Tibial nerve (tissue), 4 donors: ENCODE results near the gene TBX1. TPM values are rescaled to one million over a fixed set of nuclear protein-coding genes. Genes with fewer than 3 reads are reported as not detected.
"Not testable (repeated sequence)": the region's sequence is repeated elsewhere in the genome, so short reads cannot be mapped to it uniquely, and the experiment has no call there.

Experiments
- DNase-seq, 2 donors: peaks; one replicate each; pipeline ENCODE4 v3.0.0-alpha.2; 2019; ENCODE audit warnings: low spot score in 2 of 2
- H3K27ac ChIP-seq, 4 donors: fragments of 200-600 bp; sonication (generic) in 3 of 4; one replicate each; pipeline ENCODE4 v1.5.1; 2017 to 2019; ENCODE audit warnings: mild to moderate bottlenecking in 1 of 4
- H3K27me3 ChIP-seq, 2 donors: fragments of 200-600 bp; sonication (generic) in 1 of 2; one replicate each; pipeline versions ENCODE4 v1.5.1 to v1.6.0; 2017 to 2019
- H3K36me3 ChIP-seq, 3 donors: fragments of 200-600 bp; sonication (generic); one replicate each; pipeline ENCODE4 v1.5.1; 2018 to 2019
- H3K4me1 ChIP-seq, 4 donors: fragments of 200-600 bp; sonication (generic) in 3 of 4; one replicate each; pipeline ENCODE4 v1.5.1; 2017 to 2019
- H3K4me3 ChIP-seq, 4 donors: fragments of 200-600 bp; sonication (generic) in 3 of 4; one replicate each; pipeline ENCODE4 v1.5.1; 2017 to 2019; ENCODE audit warnings: mild to moderate bottlenecking in 1 of 4, moderate library complexity in 1 of 4
- H3K9me3 ChIP-seq, 4 donors: fragments of 200-600 bp; sonication (generic) in 3 of 4; one replicate each; pipeline ENCODE4 v1.5.1; 2017 to 2019
- EP300 ChIP-seq, 2 donors: sonication (generic); formaldehyde crosslinking; IDR thresholded peaks; one replicate each; pipeline ENCODE4 v1.6.1; 2017; ENCODE audit warnings: antibody characterized with exemption in 2 of 2, mild to moderate bottlenecking in 1 of 2
- POLR2A ChIP-seq, 2 donors: fragments of 450-650 bp; IDR thresholded peaks; one replicate each; pipeline ENCODE4 v1.6.1; 2017; ENCODE audit warnings: antibody characterized with exemption in 2 of 2, mild to moderate bottlenecking in 2 of 2, moderate library complexity in 2 of 2
- WGBS, 2 donors: methylation state at CpG; one replicate each; pipeline ENCODE4 v1.1.5; 2018; 5-methylcytosine and 5-hydroxymethylcytosine counted together
- total RNA-seq, 4 donors: library from RNA; depleted of rRNA; stranded (reverse); fragments of >200 nt; gene quantifications; one replicate each; pipeline ENCODE4 v1.1.0, GENCODE V29; 2016
- TF ChIP-seq, protein P1 (sequence below), 5 experiments: fragments of 200-600 bp in 3 of 5; fragments of 450-650 bp in 2 of 5; sonication (generic) in 3 of 5; IDR thresholded peaks; one replicate each; pipeline ENCODE4 v1.5.1; 2016 to 2019; ENCODE audit warnings: antibody characterized with exemption in 5 of 5, mild to moderate bottlenecking in 3 of 5, moderate library complexity in 2 of 5

TBX1 gene
- total RNA-seq, 4 donors from 2014 or later, result 0.42 to 3.6 (median 2.6) TPM

DNA sequence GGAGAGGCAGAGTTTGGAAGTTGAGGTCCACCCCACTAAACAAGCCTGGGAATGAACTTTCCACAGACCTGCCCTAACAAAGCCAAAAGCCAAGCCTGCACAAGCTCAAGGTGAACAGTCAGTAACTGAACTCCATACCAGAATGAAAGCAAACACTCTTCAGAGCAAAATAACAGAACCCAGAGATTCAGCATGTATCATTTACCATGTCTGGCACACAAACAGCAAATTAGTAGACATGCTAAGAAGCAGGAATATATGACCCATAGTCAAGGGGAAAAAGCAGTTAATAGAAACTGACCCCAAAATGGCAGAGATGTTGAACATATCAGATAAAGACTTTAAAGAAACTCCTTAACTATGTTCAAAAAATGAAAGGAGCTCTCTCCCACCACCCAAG, 31.3 kb downstream of the TBX1 start:
- Histone ChIP-seq H3K27me3 (no peaks in the 10 kb centered on the region), H3K27ac (no peak overlapping the region), H3K4me1 (peaks cover 0 to 3% (median 1%) of the 10 kb centered on the region in 4 donors), H3K36me3 (peaks cover 0 to 57% (median 0%) of the 10 kb centered on the region in 3 donors), H3K4me3 (no peak overlapping the region), H3K9me3 (peaks cover 0 to 34% (median 0%) of the 10 kb centered on the region in 4 donors)
- DNase-seq, result no peak
- TF ChIP-seq, protein P1, sequence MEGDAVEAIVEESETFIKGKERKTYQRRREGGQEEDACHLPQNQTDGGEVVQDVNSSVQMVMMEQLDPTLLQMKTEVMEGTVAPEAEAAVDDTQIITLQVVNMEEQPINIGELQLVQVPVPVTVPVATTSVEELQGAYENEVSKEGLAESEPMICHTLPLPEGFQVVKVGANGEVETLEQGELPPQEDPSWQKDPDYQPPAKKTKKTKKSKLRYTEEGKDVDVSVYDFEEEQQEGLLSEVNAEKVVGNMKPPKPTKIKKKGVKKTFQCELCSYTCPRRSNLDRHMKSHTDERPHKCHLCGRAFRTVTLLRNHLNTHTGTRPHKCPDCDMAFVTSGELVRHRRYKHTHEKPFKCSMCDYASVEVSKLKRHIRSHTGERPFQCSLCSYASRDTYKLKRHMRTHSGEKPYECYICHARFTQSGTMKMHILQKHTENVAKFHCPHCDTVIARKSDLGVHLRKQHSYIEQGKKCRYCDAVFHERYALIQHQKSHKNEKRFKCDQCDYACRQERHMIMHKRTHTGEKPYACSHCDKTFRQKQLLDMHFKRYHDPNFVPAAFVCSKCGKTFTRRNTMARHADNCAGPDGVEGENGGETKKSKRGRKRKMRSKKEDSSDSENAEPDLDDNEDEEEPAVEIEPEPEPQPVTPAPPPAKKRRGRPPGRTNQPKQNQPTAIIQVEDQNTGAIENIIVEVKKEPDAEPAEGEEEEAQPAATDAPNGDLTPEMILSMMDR (IDR thresholded peaks at IDR 0.05), result no peak
- TF ChIP-seq POLR2A (IDR thresholded peaks at IDR 0.05) (no peak), EP300 (IDR thresholded peaks at IDR 0.05) (no peak)

DNA sequence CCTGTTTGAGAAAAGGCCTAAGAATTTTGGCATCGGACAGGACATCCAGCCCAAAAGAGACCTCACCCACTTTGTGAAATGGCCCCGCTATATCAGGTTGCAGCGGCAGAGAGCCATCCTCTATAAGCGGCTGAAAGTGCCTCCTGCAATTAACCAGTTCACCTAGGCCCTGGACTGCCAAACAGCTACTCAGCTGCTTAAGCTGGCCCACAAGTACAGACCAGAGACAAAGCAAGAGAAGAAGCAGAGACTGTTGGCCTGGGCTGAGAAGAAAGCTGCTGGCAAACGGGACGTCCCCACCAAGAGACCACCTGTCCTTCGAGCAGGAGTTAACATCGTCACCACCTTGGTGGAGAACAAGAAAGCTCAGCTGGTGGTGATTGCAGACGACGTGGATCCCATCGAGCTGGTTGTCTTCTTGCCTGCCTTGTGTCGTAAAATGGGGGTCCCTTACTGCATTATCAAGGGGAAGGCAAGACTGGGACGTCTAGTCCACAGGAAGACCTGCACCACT, 31.9 kb downstream of the TBX1 start:
- 90 to 95% methylated on average over 13 of the region's 13 CpGs for WGBS, 2 donors
- H3K36me3 ChIP-seq, result peaks cover 0 to 51% (median 0%) of the 10 kb centered on the region in 3 donors
- H3K27me3 ChIP-seq, H3K4me3 ChIP-seq, H3K4me1 ChIP-seq, H3K27ac ChIP-seq, DNase-seq: not testable (repeated sequence)
- H3K9me3 ChIP-seq, result peaks cover 0 to 34% (median 0%) of the 10 kb centered on the region in 4 donors

DNA sequence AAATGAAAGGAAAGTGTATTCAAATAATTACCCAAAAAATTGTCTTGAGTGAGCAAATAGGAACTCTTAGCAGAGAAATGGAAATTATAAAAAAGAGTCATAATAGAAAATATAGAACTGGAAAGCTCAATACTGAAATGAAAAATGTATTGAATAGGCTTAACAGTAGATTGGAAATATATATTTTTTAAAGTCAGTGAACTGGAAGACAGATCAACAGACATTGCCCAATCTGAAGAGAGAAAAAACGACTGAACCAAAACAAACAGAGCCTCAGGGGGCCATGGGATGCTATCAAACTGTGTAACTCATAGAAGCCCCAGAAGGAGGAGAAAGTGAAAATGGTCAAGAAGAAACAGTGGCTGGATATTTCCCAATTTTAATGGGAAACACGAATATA, 32.6 kb downstream of the TBX1 start:
- no peak for TF ChIP-seq POLR2A (IDR thresholded peaks at IDR 0.05)
- TF ChIP-seq, protein P1 (IDR thresholded peaks at IDR 0.05), result no peak
- no peak for TF ChIP-seq EP300 (IDR thresholded peaks at IDR 0.05)
- WGBS, 2 donors, result 63 to 69% methylated on average over 2 of the region's 2 CpGs
- H3K36me3 ChIP-seq, result peaks cover 0 to 44% (median 0%) of the 10 kb centered on the region in 3 donors

DNA sequence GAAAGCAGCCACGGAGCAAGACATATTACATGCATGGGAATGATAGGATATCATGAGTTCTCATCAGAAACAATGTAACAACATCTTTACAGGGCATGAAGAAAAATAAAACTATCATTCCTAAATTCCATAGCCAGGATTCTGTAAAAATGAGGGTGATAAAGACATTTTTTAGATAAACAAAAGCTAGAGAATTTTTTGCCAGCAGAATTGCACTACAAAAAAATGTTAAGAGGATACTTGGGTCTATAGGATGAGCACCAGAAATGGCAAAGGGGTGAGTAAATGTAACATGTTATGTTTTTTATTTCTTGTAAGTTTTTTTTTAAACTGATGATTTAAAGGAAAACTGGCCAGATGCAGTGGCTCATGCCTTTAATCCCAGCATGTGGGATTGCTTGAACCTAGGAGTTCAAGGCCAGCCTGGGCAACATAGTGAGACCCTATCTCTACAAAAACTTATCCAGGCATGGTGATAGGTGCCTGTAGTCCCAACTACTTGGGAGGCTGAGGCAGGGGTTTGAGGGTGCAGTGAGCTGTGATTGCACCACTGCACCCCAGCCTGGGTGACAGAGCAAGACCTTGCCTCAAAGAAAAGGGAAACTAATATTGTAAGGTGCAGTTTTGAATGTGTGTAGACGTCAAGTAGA, 33.2 kb downstream of the TBX1 start:
- peaks cover 0 to 4% (median 2%) of the 10 kb centered on the region in 4 donors for H3K4me1 ChIP-seq

More for the DNA sequence above, 32.6 kb downstream of the TBX1 start:
- H3K4me1 ChIP-seq, result peaks cover 0 to 3% (median 1%) of the 10 kb centered on the region in 4 donors
- H3K9me3 ChIP-seq, result peaks cover 0 to 34% (median 0%) of the 10 kb centered on the region in 4 donors
- H3K27me3 ChIP-seq, result no peaks in the 10 kb centered on the region
- H3K27ac ChIP-seq, result no peak overlapping the region
- DNase-seq, result no peak
- no peak overlapping the region for H3K4me3 ChIP-seq

DNA sequence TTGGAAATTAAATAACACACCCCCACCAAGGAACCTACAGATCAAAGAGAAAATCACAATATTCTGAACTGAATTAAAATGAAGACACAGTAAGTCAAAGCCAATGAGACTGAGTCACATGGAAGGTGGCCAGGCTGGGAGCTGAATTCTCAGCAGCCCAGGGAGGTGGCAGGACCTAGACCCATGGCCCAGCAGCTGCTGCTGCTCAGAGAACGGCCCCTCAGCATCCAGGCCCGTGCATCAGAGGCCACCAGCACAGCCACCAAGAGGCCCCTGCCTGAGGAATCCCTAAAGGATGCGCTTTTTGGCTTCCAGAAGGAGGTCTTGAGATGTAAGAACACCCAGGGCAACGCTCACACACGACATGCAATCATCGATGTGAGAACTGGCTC, 35.0 kb downstream of the TBX1 start:
- Histone ChIP-seq H3K36me3 (peaks cover 0 to 30% (median 0%) of the 10 kb centered on the region in 3 donors), H3K27me3 (no peaks in the 10 kb centered on the region), H3K4me3 (no peak overlapping the region), H3K4me1 (peaks cover 0 to 22% (median 2%) of the 10 kb centered on the region in 4 donors), H3K27ac (peak overlapping the region in 1 of 4 donors; percentile 32), H3K9me3 (peaks cover 0 to 27% (median 0%) of the 10 kb centered on the region in 4 donors)
- WGBS, 2 donors, result 74 to 86% methylated on average over 6 of the region's 6 CpGs
- TF ChIP-seq, protein P1 (IDR thresholded peaks at IDR 0.05), result no peak
- no peak for TF ChIP-seq POLR2A (IDR thresholded peaks at IDR 0.05)
- TF ChIP-seq EP300 (IDR thresholded peaks at IDR 0.05), result no peak
- DNase-seq, result peak in 1 of 2 donors; percentile 33

More for the DNA sequence above, 33.2 kb downstream of the TBX1 start:
- peaks cover 0 to 34% (median 0%) of the 10 kb centered on the region in 4 donors for H3K9me3 ChIP-seq
- peaks cover 0 to 38% (median 0%) of the 10 kb centered on the region in 3 donors for H3K36me3 ChIP-seq
- H3K4me3 ChIP-seq, result no peak overlapping the region
- TF ChIP-seq POLR2A (IDR thresholded peaks at IDR 0.05) (no peak), EP300 (IDR thresholded peaks at IDR 0.05) (no peak)
- TF ChIP-seq, protein P1 (IDR thresholded peaks at IDR 0.05), result no peak
- no peak for DNase-seq
- WGBS, 2 donors, result 92 to 95% methylated on average over 2 of the region's 2 CpGs
- no peak overlapping the region for H3K27ac ChIP-seq
- H3K27me3 ChIP-seq, result no peaks in the 10 kb centered on the region
